ENCODE measurements around the gene CCDC92B.

The CCDC92B gene

GRCh38 chr17:2710071-2710802, 39.2 kb downstream of the CCDC92B start:
- Histone ChIP-seq H3K9me3 (ENCODE audit: insufficient read depth, low read depth, low read length) (no peaks in the 10 kb centered on the region), H3K79me2 (ENCODE audit: control insufficient read depth, insufficient read depth, low read length, poor library complexity) (peaks cover 14% of the 10 kb centered on the region), H3K4me3 (ENCODE audit: low read depth, low read length) (no peak overlapping the region), H4K12ac (ENCODE audit: low read depth, low read length) (no peak overlapping the region), H2AFZ (ENCODE audit: insufficient read depth, low read length, poor library complexity) (no peak overlapping the region), H4K91ac (ENCODE audit: low read depth, low read length) (no peak overlapping the region), H3K4ac (ENCODE audit: low read depth, low read length) (peak overlapping the region; percentile 28), H3K27me3 (ENCODE audit: insufficient read depth, low read length) (no peaks in the 10 kb centered on the region), H2BK120ac (ENCODE audit: insufficient read depth, low read length, poor library complexity) (no peak overlapping the region), H2BK12ac (ENCODE audit: low read length) (no peak overlapping the region), H2AK5ac (ENCODE audit: low read length) (no peak overlapping the region), H3K79me1 (ENCODE audit: low read length) (peaks cover 2% of the 10 kb centered on the region), H2BK5ac (ENCODE audit: low read depth, low read length, poor library complexity) (no peak overlapping the region), H3K18ac (ENCODE audit: low read length) (no peak overlapping the region), H3K4me1 (ENCODE audit: control insufficient read depth in 1 of 2, insufficient read depth in 2 of 2, low read length in 2 of 2) (peaks cover 18 to 29% of the 10 kb centered on the region in 2 experiments), H3K9ac (ENCODE audit: low read length) (no peak overlapping the region), H3K36me3 (ENCODE audit: control insufficient read depth in 1 of 2, insufficient read depth in 2 of 2, low read length in 2 of 2) (no peaks in the 10 kb centered on the region), H3K14ac (ENCODE audit: low read length) (no peak overlapping the region), H3K4me2 (ENCODE audit: low read length) (peak overlapping the region; percentile 86), H4K8ac (ENCODE audit: low read depth, low read length) (no peak overlapping the region), H3K23ac (ENCODE audit: low read length) (no peak overlapping the region), H3K27ac (ENCODE audit: low read depth, low read length) (no peak overlapping the region)
- WGBS (ENCODE audit: extremely low coverage, insufficient coverage, insufficient read length) = no CpG with 5 or more reads among the region's 16 CpGs
- no peak for DNase-seq

- WGBS (ENCODE audit: extremely low coverage, insufficient coverage, insufficient read length) = no CpG with 5 or more reads among the region's 10 CpGs
- Histone ChIP-seq H2BK5ac (ENCODE audit: low read depth, low read length, poor library complexity) (no peak overlapping the region), H3K36me3 (ENCODE audit: control insufficient read depth in 1 of 2, insufficient read depth in 2 of 2, low read length in 2 of 2) (peaks cover 0 to 5% of the 10 kb centered on the region in 2 experiments), H3K4me2 (ENCODE audit: low read length) (no peak overlapping the region), H3K9me3 (ENCODE audit: insufficient read depth, low read depth, low read length) (no peaks in the 10 kb centered on the region), H3K4ac (ENCODE audit: low read depth, low read length) (peak overlapping the region; percentile 78), H3K23ac (ENCODE audit: low read length) (no peak overlapping the region), H3K79me2 (ENCODE audit: control insufficient read depth, insufficient read depth, low read length, poor library complexity) (peaks cover 14% of the 10 kb centered on the region), H4K91ac (ENCODE audit: low read depth, low read length) (no peak overlapping the region), H3K4me1 (ENCODE audit: control insufficient read depth in 1 of 2, insufficient read depth in 2 of 2, low read length in 2 of 2) (peaks cover 18 to 29% of the 10 kb centered on the region in 2 experiments), H3K79me1 (ENCODE audit: low read length) (peaks cover 2% of the 10 kb centered on the region), H2BK120ac (ENCODE audit: insufficient read depth, low read length, poor library complexity) (no peak overlapping the region), H3K18ac (ENCODE audit: low read length) (no peak overlapping the region), H4K8ac (ENCODE audit: low read depth, low read length) (no peak overlapping the region), H3K9ac (ENCODE audit: low read length) (no peak overlapping the region), H3K27me3 (ENCODE audit: insufficient read depth, low read length) (no peaks in the 10 kb centered on the region), H2AK5ac (ENCODE audit: low read length) (no peak overlapping the region), H3K27ac (ENCODE audit: low read depth, low read length) (no peak overlapping the region), H2BK12ac (ENCODE audit: low read length) (no peak overlapping the region), H2AFZ (ENCODE audit: insufficient read depth, low read length, poor library complexity) (peak overlapping the region; percentile 5), H4K12ac (ENCODE audit: low read depth, low read length) (no peak overlapping the region), H3K14ac (ENCODE audit: low read length) (no peak overlapping the region), H3K4me3 (ENCODE audit: low read depth, low read length) (no peak overlapping the region)
- DNase-seq = no peak
Observed at GRCh38 chr17:2709183-2709661, 40.2 kb downstream of the CCDC92B start.

- DNase-seq = no peak
- Histone ChIP-seq H2BK12ac (ENCODE audit: low read length) (no peak overlapping the region), H3K79me1 (ENCODE audit: low read length) (peaks cover 2% of the 10 kb centered on the region), H4K91ac (ENCODE audit: low read depth, low read length) (no peak overlapping the region), H2BK5ac (ENCODE audit: low read depth, low read length, poor library complexity) (no peak overlapping the region), H3K27ac (ENCODE audit: low read depth, low read length) (no peak overlapping the region), H3K27me3 (ENCODE audit: insufficient read depth, low read length) (no peaks in the 10 kb centered on the region), H3K4me1 (ENCODE audit: control insufficient read depth in 1 of 2, insufficient read depth in 2 of 2, low read length in 2 of 2) (peaks cover 18 to 29% of the 10 kb centered on the region in 2 experiments), H3K4me2 (ENCODE audit: low read length) (no peak overlapping the region), H3K4ac (ENCODE audit: low read depth, low read length) (peak overlapping the region; percentile 78), H3K4me3 (ENCODE audit: low read depth, low read length) (no peak overlapping the region), H3K23ac (ENCODE audit: low read length) (no peak overlapping the region), H3K79me2 (ENCODE audit: control insufficient read depth, insufficient read depth, low read length, poor library complexity) (peaks cover 14% of the 10 kb centered on the region), H4K8ac (ENCODE audit: low read depth, low read length) (no peak overlapping the region), H3K18ac (ENCODE audit: low read length) (no peak overlapping the region), H3K36me3 (ENCODE audit: control insufficient read depth in 1 of 2, insufficient read depth in 2 of 2, low read length in 2 of 2) (peaks cover 5 to 10% of the 10 kb centered on the region in 2 experiments), H3K9ac (ENCODE audit: low read length) (no peak overlapping the region), H4K12ac (ENCODE audit: low read depth, low read length) (no peak overlapping the region), H2AK5ac (ENCODE audit: low read length) (no peak overlapping the region), H3K9me3 (ENCODE audit: insufficient read depth, low read depth, low read length) (no peaks in the 10 kb centered on the region), H2AFZ (ENCODE audit: insufficient read depth, low read length, poor library complexity) (peak overlapping the region; percentile 28), H2BK120ac (ENCODE audit: insufficient read depth, low read length, poor library complexity) (no peak overlapping the region), H3K14ac (ENCODE audit: low read length) (no peak overlapping the region)
- WGBS (ENCODE audit: extremely low coverage, insufficient coverage, insufficient read length) = no CpG with 5 or more reads among the region's 21 CpGs
Observed at GRCh38 chr17:2708585-2709182, 40.8 kb downstream of the CCDC92B start.

GRCh38 chr17:2707721-2708584, 41.5 kb downstream of the CCDC92B start:
- Histone ChIP-seq H2AFZ (ENCODE audit: insufficient read depth, low read length, poor library complexity) (no peak overlapping the region), H2BK5ac (ENCODE audit: low read depth, low read length, poor library complexity) (no peak overlapping the region), H3K9me3 (ENCODE audit: insufficient read depth, low read depth, low read length) (no peaks in the 10 kb centered on the region), H4K12ac (ENCODE audit: low read depth, low read length) (no peak overlapping the region), H3K79me1 (ENCODE audit: low read length) (peaks cover 2% of the 10 kb centered on the region), H3K18ac (ENCODE audit: low read length) (no peak overlapping the region), H3K27ac (ENCODE audit: low read depth, low read length) (no peak overlapping the region), H4K91ac (ENCODE audit: low read depth, low read length) (no peak overlapping the region), H3K27me3 (ENCODE audit: insufficient read depth, low read length) (no peaks in the 10 kb centered on the region), H3K4me3 (ENCODE audit: low read depth, low read length) (no peak overlapping the region), H3K23ac (ENCODE audit: low read length) (no peak overlapping the region), H3K4me1 (ENCODE audit: control insufficient read depth in 1 of 2, insufficient read depth in 2 of 2, low read length in 2 of 2) (peaks cover 18 to 29% of the 10 kb centered on the region in 2 experiments), H2BK120ac (ENCODE audit: insufficient read depth, low read length, poor library complexity) (no peak overlapping the region), H3K14ac (ENCODE audit: low read length) (no peak overlapping the region), H3K4me2 (ENCODE audit: low read length) (no peak overlapping the region), H2BK12ac (ENCODE audit: low read length) (no peak overlapping the region), H3K9ac (ENCODE audit: low read length) (no peak overlapping the region), H2AK5ac (ENCODE audit: low read length) (no peak overlapping the region), H3K79me2 (ENCODE audit: control insufficient read depth, insufficient read depth, low read length, poor library complexity) (peaks cover 14% of the 10 kb centered on the region), H3K36me3 (ENCODE audit: control insufficient read depth in 1 of 2, insufficient read depth in 2 of 2, low read length in 2 of 2) (peaks cover 10 to 17% of the 10 kb centered on the region in 2 experiments), H4K8ac (ENCODE audit: low read depth, low read length) (no peak overlapping the region), H3K4ac (ENCODE audit: low read depth, low read length) (peak overlapping the region; percentile 78)
- DNase-seq = no peak
- WGBS (ENCODE audit: extremely low coverage, insufficient coverage, insufficient read length) = no CpG with 5 or more reads among the region's 13 CpGs
